Measurements from ENCODE around the gene LRATD1.

Gene LRATD1

DNA sequence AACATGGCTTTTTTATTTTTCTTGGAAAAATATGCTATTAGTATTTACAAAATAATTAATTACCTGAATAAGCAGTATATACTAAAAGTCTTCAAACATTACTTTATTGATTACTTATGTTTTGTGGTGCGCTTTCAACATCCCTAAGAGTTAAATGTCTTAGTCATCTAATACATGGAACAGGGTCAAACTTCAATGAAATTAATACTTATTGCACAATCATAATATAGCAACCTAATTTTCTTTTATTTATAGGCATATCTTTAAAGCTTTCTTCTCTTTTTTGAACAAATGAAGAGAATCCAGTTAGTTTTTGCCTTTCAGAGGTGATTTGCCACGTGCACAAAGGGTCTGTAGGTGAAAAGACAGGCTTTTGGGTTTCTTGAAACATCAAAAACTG, 6.0 kb downstream of the LRATD1 start:
- H3K9ac ChIP-seq (ENCODE audit: low read length) = no peak overlapping the region
- no peaks in the 10 kb centered on the region for H3K27me3 ChIP-seq (ENCODE audit: insufficient read depth, low read length)
- H3K4me3 ChIP-seq (ENCODE audit: low read depth, low read length, poor library complexity, severe bottlenecking) = no peak overlapping the region
- no peaks in the 10 kb centered on the region for H3K9me2 ChIP-seq (ENCODE audit: low read depth, low read length)
- H3K4me1 ChIP-seq (ENCODE audit: insufficient read depth, low read length, severe bottlenecking) = no peaks in the 10 kb centered on the region
- H4K20me1 ChIP-seq (ENCODE audit: insufficient read depth, low read length) = no peaks in the 10 kb centered on the region
- no peak overlapping the region for H3K27ac ChIP-seq (ENCODE audit: low read depth, low read length, poor library complexity, severe bottlenecking)
- H3K9me3 ChIP-seq (ENCODE audit: low read length) = no peaks in the 10 kb centered on the region
- H3K4me2 ChIP-seq (ENCODE audit: low read length) = no peak overlapping the region
- H3K79me2 ChIP-seq (ENCODE audit: insufficient read depth, low read length) = no peaks in the 10 kb centered on the region
- no peaks in the 10 kb centered on the region for H3K36me3 ChIP-seq (ENCODE audit: insufficient read depth, low read length)
- H3F3A ChIP-seq (ENCODE audit: insufficient read depth, low read length) = no peaks in the 10 kb centered on the region
- H2AFZ ChIP-seq (ENCODE audit: low read length) = no peak overlapping the region
- TF ChIP-seq EZH2 (IDR thresholded peaks at IDR 0.05; ENCODE audit: borderline replicate concordance, low read length) = no peak
- TF ChIP-seq CTCF (IDR thresholded peaks at IDR 0.05; ENCODE audit: low read length) = no peak

DNA sequence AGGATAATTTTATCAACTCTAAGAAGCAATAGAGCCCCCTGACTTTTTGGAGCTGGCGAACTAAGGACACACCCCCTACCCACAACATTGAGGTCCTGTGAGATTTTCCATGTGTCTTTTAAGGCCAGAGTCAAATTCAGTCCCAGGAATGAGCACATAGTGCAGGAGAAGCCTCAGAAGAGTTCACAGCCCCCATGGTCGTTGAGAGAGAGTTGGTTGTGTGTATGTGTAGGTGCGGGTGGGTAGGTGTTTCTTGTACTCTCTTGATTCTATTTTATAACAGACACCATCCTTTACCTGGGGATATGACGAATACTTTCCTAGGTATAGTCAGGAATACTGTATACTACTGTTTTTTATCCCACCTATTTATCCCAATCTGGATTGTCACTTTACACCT, 8.6 kb downstream of the LRATD1 start:
- H3K79me2 ChIP-seq (ENCODE audit: insufficient read depth, low read length) = no peaks in the 10 kb centered on the region
- H3K4me3 ChIP-seq (ENCODE audit: low read depth, low read length, poor library complexity, severe bottlenecking) = no peak overlapping the region
- H3K9me3 ChIP-seq (ENCODE audit: low read length) = no peaks in the 10 kb centered on the region
- no peaks in the 10 kb centered on the region for H3K9me2 ChIP-seq (ENCODE audit: low read depth, low read length)
- H2AFZ ChIP-seq (ENCODE audit: low read length) = no peak overlapping the region
- no peaks in the 10 kb centered on the region for H3K27me3 ChIP-seq (ENCODE audit: insufficient read depth, low read length)
- no peaks in the 10 kb centered on the region for H3F3A ChIP-seq (ENCODE audit: insufficient read depth, low read length)
- TF ChIP-seq CTCF (IDR thresholded peaks at IDR 0.05; ENCODE audit: low read length) (no peak), EZH2 (IDR thresholded peaks at IDR 0.05; ENCODE audit: borderline replicate concordance, low read length) (no peak)
- no peaks in the 10 kb centered on the region for H4K20me1 ChIP-seq (ENCODE audit: insufficient read depth, low read length)
- H3K27ac ChIP-seq (ENCODE audit: low read depth, low read length, poor library complexity, severe bottlenecking) = no peak overlapping the region
- no peaks in the 10 kb centered on the region for H3K36me3 ChIP-seq (ENCODE audit: insufficient read depth, low read length)
- no peak overlapping the region for H3K4me2 ChIP-seq (ENCODE audit: low read length)
- no peaks in the 10 kb centered on the region for H3K4me1 ChIP-seq (ENCODE audit: insufficient read depth, low read length, severe bottlenecking)
- H3K9ac ChIP-seq (ENCODE audit: low read length) = no peak overlapping the region

DNA sequence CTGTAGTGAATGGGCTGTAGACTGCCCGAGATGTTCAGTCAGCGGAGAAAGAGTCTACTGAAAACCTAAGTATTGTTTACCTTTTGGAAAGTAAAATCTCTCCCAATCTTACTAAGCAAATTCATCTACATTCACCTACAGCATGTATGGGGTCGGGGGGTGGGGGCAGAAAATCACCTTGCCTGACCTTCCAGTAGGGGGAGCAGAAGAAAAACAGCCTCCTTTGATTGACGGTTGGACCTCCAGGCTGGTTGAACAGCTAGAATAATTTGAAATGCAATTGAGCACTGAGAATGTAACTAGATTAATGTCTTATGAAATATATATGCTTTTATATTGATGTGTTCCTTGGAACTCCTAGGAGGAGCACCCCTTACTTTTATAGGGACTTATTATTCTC, 10.0 kb downstream of the LRATD1 start:
- Histone ChIP-seq H3K27ac (ENCODE audit: low read depth, low read length, poor library complexity, severe bottlenecking) (no peak overlapping the region), H3K27me3 (ENCODE audit: insufficient read depth, low read length) (no peaks in the 10 kb centered on the region), H3K9me3 (ENCODE audit: low read length) (no peaks in the 10 kb centered on the region), H4K20me1 (ENCODE audit: insufficient read depth, low read length) (no peaks in the 10 kb centered on the region), H2AFZ (ENCODE audit: low read length) (no peak overlapping the region), H3K79me2 (ENCODE audit: insufficient read depth, low read length) (no peaks in the 10 kb centered on the region), H3K36me3 (ENCODE audit: insufficient read depth, low read length) (no peaks in the 10 kb centered on the region), H3K9me2 (ENCODE audit: low read depth, low read length) (no peaks in the 10 kb centered on the region), H3K9ac (ENCODE audit: low read length) (no peak overlapping the region), H3K4me3 (ENCODE audit: low read depth, low read length, poor library complexity, severe bottlenecking) (no peak overlapping the region), H3F3A (ENCODE audit: insufficient read depth, low read length) (no peaks in the 10 kb centered on the region), H3K4me1 (ENCODE audit: insufficient read depth, low read length, severe bottlenecking) (no peaks in the 10 kb centered on the region), H3K4me2 (ENCODE audit: low read length) (no peak overlapping the region)
- TF ChIP-seq CTCF (IDR thresholded peaks at IDR 0.05; ENCODE audit: low read length) = peak; percentile 53
- no peak for TF ChIP-seq EZH2 (IDR thresholded peaks at IDR 0.05; ENCODE audit: borderline replicate concordance, low read length)

Measured in OCI-LY1 (cell line).